Kidney (tissue), 14 donors: Measurements from ENCODE around the gene LRRC8E. TPM values are rescaled to one million over a fixed set of nuclear protein-coding genes. Genes with fewer than 3 reads are reported as not detected.

Experiments
- DNase-seq, 5 donors: peaks; one replicate each; pipeline ENCODE4 v3.0.0-alpha.2; 2013 to 2020
- FAIRE-seq: peaks from 2 replicates; lab custom pipeline; 2012; peaks lifted over from hg19 to GRCh38; lab: Jason Lieb, UNC
- H3K27ac ChIP-seq, 2 donors: one replicate each; pipeline ENCODE4 v1.7.0; 2013; ENCODE audit warnings: low read depth in 2 of 2, low read length in 2 of 2, inconsistent platforms in 1 of 2
- H3K27me3 ChIP-seq: one replicate; pipeline ENCODE4 v1.7.1; 2013; ENCODE audit warnings: low read length, inconsistent platforms; ENCODE audit not compliant: control insufficient read depth, insufficient read depth
- H3K36me3 ChIP-seq, 3 donors: one replicate each; pipeline versions ENCODE4 v1.7.0 to v1.7.1; 2013; ENCODE audit warnings: low read length in 3 of 3, control low read depth in 1 of 3, inconsistent platforms in 1 of 3; ENCODE audit not compliant: insufficient read depth in 3 of 3, control insufficient read depth in 2 of 3
- H3K4me1 ChIP-seq, 3 donors: one replicate each; pipeline versions ENCODE4 v1.7.0 to v1.7.1; 2013; ENCODE audit warnings: low read length in 3 of 3, inconsistent platforms in 1 of 3, low read depth in 1 of 3; ENCODE audit not compliant: control insufficient read depth in 2 of 3, insufficient read depth in 2 of 3
- H3K4me3 ChIP-seq, 3 donors: one replicate each; pipeline versions ENCODE4 v1.7.0 to v1.8.1; 2013; ENCODE audit warnings: low read length in 3 of 3, control low read depth in 1 of 3, inconsistent platforms in 1 of 3
- H3K9ac ChIP-seq, 3 donors: one replicate each; pipeline versions ENCODE4 v1.7.0 to v1.7.1; 2013; ENCODE audit warnings: low read length in 3 of 3, control low read depth in 1 of 3, inconsistent platforms in 1 of 3
- H3K9me3 ChIP-seq, 3 donors: one replicate each; pipeline versions ENCODE4 v1.7.0 to v1.7.1; 2013; ENCODE audit warnings: low read length in 3 of 3, control low read depth in 1 of 3, inconsistent platforms in 1 of 3; ENCODE audit not compliant: control insufficient read depth in 2 of 3, insufficient read depth in 1 of 3
- CTCF ChIP-seq: IDR thresholded peaks from 3 replicates; pipeline ENCODE4 v1.5.1; 2012; ENCODE audit warnings: mild to moderate bottlenecking, moderate library complexity, borderline replicate concordance; ENCODE audit not compliant: insufficient read depth; ENCODE audit errors: extremely low read depth
- intact Hi-C: fragments of 100-400 bp; cut with DNase I; formaldehyde crosslinking; loops from one replicate; pipeline ENCODE4 v1.11.1; 2022
- polyA plus RNA-seq: library from polyadenylated mRNA; stranded (reverse); fragments of 350-450 nt; fragmentation: Illumina TruSeq; extraction: RNeasy Lipid Tissue Mini Kit (QIAGEN cat#74804); gene quantifications from one replicate; pipeline ENCODE4 v1.2.3, GENCODE V29; 2014; ENCODE audit warnings: low read depth, low replicate concordance; ENCODE audit not compliant: insufficient read depth
- total RNA-seq: library from RNA; stranded (reverse); fragmentation: NEBNext Ultra II Directional; extraction: Animal tissue kit (Norgen Biotek cat#: 25700); gene quantifications from one replicate; pipeline ENCODE4 v1.2.1, GENCODE V29; 2021
- donor health status: control.
- donor health status: control.
- donor health status: control.
- donor health status: control.
- donor health status: control.
- donor health status: DM: yes; HTN: yes; CAD: no.
- donor health status: Normal renal cell carcinoma (clear cell type).

Gene LRRC8E
- total and polyA plus RNA-seq, 2 donors from 2014 or later, result 2.2 to 9.1 TPM

GRCh38 chr19:7844405-7844804, 43.9 kb upstream of the LRRC8E start:
- H3K9ac ChIP-seq, result no peak overlapping the region
- no peak overlapping the region for H3K4me3 ChIP-seq
- no peak for FAIRE-seq
- no peaks in the 10 kb centered on the region for H3K27me3 ChIP-seq
- intact Hi-C loops, result no loop called here
- H3K27ac ChIP-seq, result no peak overlapping the region
- peaks cover 0 to 8% (median 0%) of the 10 kb centered on the region in 3 donors for H3K4me1 ChIP-seq
- peaks cover 0 to 6% (median 0%) of the 10 kb centered on the region in 3 donors for H3K9me3 ChIP-seq
- no peaks in the 10 kb centered on the region for H3K36me3 ChIP-seq
- TF ChIP-seq CTCF, result no peak
- peak in 1 of 5 donors; percentile 53 for DNase-seq

GRCh38 chr19:7844951-7845350, 43.4 kb upstream of the LRRC8E start:
- peaks cover 0 to 6% (median 0%) of the 10 kb centered on the region in 3 donors for H3K9me3 ChIP-seq
- H3K27ac ChIP-seq, result no peak overlapping the region
- no peak overlapping the region for H3K4me3 ChIP-seq
- no peaks in the 10 kb centered on the region for H3K27me3 ChIP-seq
- H3K4me1 ChIP-seq, result peaks cover 0 to 8% (median 0%) of the 10 kb centered on the region in 3 donors
- intact Hi-C loops, result no loop called here
- no peak for DNase-seq
- TF ChIP-seq CTCF, result no peak
- no peaks in the 10 kb centered on the region for H3K36me3 ChIP-seq
- no peak overlapping the region for H3K9ac ChIP-seq
- FAIRE-seq, result no peak

- FAIRE-seq (no peak), DNase-seq (no peak)
- intact Hi-C loops, result no loop called here
- Histone ChIP-seq H3K9ac (no peak overlapping the region), H3K4me3 (no peak overlapping the region), H3K27ac (no peak overlapping the region), H3K27me3 (no peaks in the 10 kb centered on the region), H3K4me1 (peaks cover 0 to 8% (median 0%) of the 10 kb centered on the region in 3 donors), H3K9me3 (peaks cover 0 to 6% (median 0%) of the 10 kb centered on the region in 3 donors), H3K36me3 (no peaks in the 10 kb centered on the region)
- no peak for TF ChIP-seq CTCF
Measured at GRCh38 chr19:7845390-7846154, 42.7 kb upstream of the LRRC8E start.
